ENCODE measurements around the gene YIF1A. TPM values are rescaled to one million over a fixed set of nuclear protein-coding genes. Genes with fewer than 3 reads are reported as not detected.
"Not testable (repeated sequence)": the region's sequence is repeated elsewhere in the genome, so short reads cannot be mapped to it uniquely, and the experiment has no call there.

YIF1A gene
- total and polyA plus RNA-seq, 2 experiments from 2014 or later, result 132 to 265 TPM

- Histone ChIP-seq H3K4me3 (peak overlapping the region; percentile 87), H3K27ac (peak overlapping the region; percentile 20), H3K9me2 (replicated peaks; ENCODE audit: insufficient read depth) (no peaks in the 10 kb centered on the region), H3K4me1 (ENCODE audit: insufficient read depth) (peaks cover 8% of the 10 kb centered on the region), H2AFZ (no peak overlapping the region), H3K79me2 (peaks cover 17% of the 10 kb centered on the region), H3K27me3 (no peaks in the 10 kb centered on the region), H3K36me3 (replicated peaks; ENCODE audit: insufficient read depth, low read depth) (no peaks in the 10 kb centered on the region), H3K4me2 (peak overlapping the region; percentile 98), H3K9me3 (ENCODE audit: low read depth) (no peaks in the 10 kb centered on the region), H4K20me1 (ENCODE audit: insufficient read depth, poor library complexity, severe bottlenecking) (peaks cover 8% of the 10 kb centered on the region)
- no peak for DNase-seq (ENCODE audit: low spot score)
- TF ChIP-seq EZH2 (IDR thresholded peaks at IDR 0.05; ENCODE audit: borderline replicate concordance) (no peak), CTCF (IDR thresholded peaks at IDR 0.05; ENCODE audit: poor library complexity) (no peak), EZH2phosphoT487 (IDR thresholded peaks at IDR 0.05; ENCODE audit: low read depth, severe bottlenecking, unreplicated experiment) (no peak)
- WGBS (ENCODE audit: low lambda C conversion rate, missing lambda C conversion rate), result 6% methylated on average over 28 of the region's 28 CpGs
Observed at GRCh38 chr11:66258473-66258893, 30.5 kb downstream of the YIF1A start.

GRCh38 chr11:66253081-66253480, 35.9 kb downstream of the YIF1A start:
- not testable (repeated sequence) for H3K4me2 ChIP-seq; DNase-seq (ENCODE audit: low spot score); H3K27ac ChIP-seq; H3K9me2 ChIP-seq (replicated peaks; ENCODE audit: insufficient read depth); H3K9me3 ChIP-seq (ENCODE audit: low read depth); H3K4me3 ChIP-seq; H3K79me2 ChIP-seq; H2AFZ ChIP-seq; H3K4me1 ChIP-seq (ENCODE audit: insufficient read depth); H3K36me3 ChIP-seq (replicated peaks; ENCODE audit: insufficient read depth, low read depth); H4K20me1 ChIP-seq (ENCODE audit: insufficient read depth, poor library complexity, severe bottlenecking); H3K27me3 ChIP-seq
- 87% methylated on average over 6 of the region's 6 CpGs for WGBS (ENCODE audit: low lambda C conversion rate, missing lambda C conversion rate)

GRCh38 chr11:66251809-66252208, 37.1 kb downstream of the YIF1A start:
- 82% methylated on average over 7 of the region's 7 CpGs for WGBS (ENCODE audit: low lambda C conversion rate, missing lambda C conversion rate)
- no peak overlapping the region for H3K27ac ChIP-seq
- H3K27me3 ChIP-seq, result no peaks in the 10 kb centered on the region
- TF ChIP-seq CTCF (IDR thresholded peaks at IDR 0.05; ENCODE audit: poor library complexity) (no peak), EZH2 (IDR thresholded peaks at IDR 0.05; ENCODE audit: borderline replicate concordance) (no peak), EZH2phosphoT487 (IDR thresholded peaks at IDR 0.05; ENCODE audit: low read depth, severe bottlenecking, unreplicated experiment) (no peak)
- H3K36me3 ChIP-seq (replicated peaks; ENCODE audit: insufficient read depth, low read depth), result no peaks in the 10 kb centered on the region
- no peaks in the 10 kb centered on the region for H3K9me2 ChIP-seq (replicated peaks; ENCODE audit: insufficient read depth)
- no peak overlapping the region for H3K4me2 ChIP-seq
- no peak for DNase-seq (ENCODE audit: low spot score)
- no peaks in the 10 kb centered on the region for H3K79me2 ChIP-seq
- H2AFZ ChIP-seq, result no peak overlapping the region
- H4K20me1 ChIP-seq (ENCODE audit: insufficient read depth, poor library complexity, severe bottlenecking), result no peaks in the 10 kb centered on the region
- H3K9me3 ChIP-seq (ENCODE audit: low read depth), result no peaks in the 10 kb centered on the region
- H3K4me1 ChIP-seq (ENCODE audit: insufficient read depth), result no peaks in the 10 kb centered on the region
- H3K4me3 ChIP-seq, result no peak overlapping the region

GRCh38 chr11:66248903-66249302, 40.0 kb downstream of the YIF1A start:
- DNase-seq (ENCODE audit: low spot score), result no peak
- Histone ChIP-seq H3K4me3 (no peak overlapping the region), H3K4me1 (ENCODE audit: insufficient read depth) (no peaks in the 10 kb centered on the region), H3K27me3 (no peaks in the 10 kb centered on the region), H3K27ac (no peak overlapping the region), H3K36me3 (replicated peaks; ENCODE audit: insufficient read depth, low read depth) (no peaks in the 10 kb centered on the region), H3K9me2 (replicated peaks; ENCODE audit: insufficient read depth) (no peaks in the 10 kb centered on the region), H3K4me2 (no peak overlapping the region), H4K20me1 (ENCODE audit: insufficient read depth, poor library complexity, severe bottlenecking) (no peaks in the 10 kb centered on the region), H2AFZ (no peak overlapping the region), H3K79me2 (no peaks in the 10 kb centered on the region), H3K9me3 (ENCODE audit: low read depth) (no peaks in the 10 kb centered on the region)
- TF ChIP-seq EZH2 (IDR thresholded peaks at IDR 0.05; ENCODE audit: borderline replicate concordance) (no peak), CTCF (IDR thresholded peaks at IDR 0.05; ENCODE audit: poor library complexity) (no peak)
- WGBS (ENCODE audit: low lambda C conversion rate, missing lambda C conversion rate), result 95% methylated on average over 6 of the region's 6 CpGs

All from hepatocyte (in vitro differentiated cells).